HG03064 (cell line): Measurements from ENCODE around the gene RNASEH2B.

Experiments
- ATAC-seq: cut with Tn5 transposase; IDR thresholded peaks from one replicate; pipeline ENCODE4 v1.9.1; 2021; ENCODE audit warnings: low read depth; ENCODE audit not compliant: unreplicated experiment

Gene RNASEH2B

DNA sequence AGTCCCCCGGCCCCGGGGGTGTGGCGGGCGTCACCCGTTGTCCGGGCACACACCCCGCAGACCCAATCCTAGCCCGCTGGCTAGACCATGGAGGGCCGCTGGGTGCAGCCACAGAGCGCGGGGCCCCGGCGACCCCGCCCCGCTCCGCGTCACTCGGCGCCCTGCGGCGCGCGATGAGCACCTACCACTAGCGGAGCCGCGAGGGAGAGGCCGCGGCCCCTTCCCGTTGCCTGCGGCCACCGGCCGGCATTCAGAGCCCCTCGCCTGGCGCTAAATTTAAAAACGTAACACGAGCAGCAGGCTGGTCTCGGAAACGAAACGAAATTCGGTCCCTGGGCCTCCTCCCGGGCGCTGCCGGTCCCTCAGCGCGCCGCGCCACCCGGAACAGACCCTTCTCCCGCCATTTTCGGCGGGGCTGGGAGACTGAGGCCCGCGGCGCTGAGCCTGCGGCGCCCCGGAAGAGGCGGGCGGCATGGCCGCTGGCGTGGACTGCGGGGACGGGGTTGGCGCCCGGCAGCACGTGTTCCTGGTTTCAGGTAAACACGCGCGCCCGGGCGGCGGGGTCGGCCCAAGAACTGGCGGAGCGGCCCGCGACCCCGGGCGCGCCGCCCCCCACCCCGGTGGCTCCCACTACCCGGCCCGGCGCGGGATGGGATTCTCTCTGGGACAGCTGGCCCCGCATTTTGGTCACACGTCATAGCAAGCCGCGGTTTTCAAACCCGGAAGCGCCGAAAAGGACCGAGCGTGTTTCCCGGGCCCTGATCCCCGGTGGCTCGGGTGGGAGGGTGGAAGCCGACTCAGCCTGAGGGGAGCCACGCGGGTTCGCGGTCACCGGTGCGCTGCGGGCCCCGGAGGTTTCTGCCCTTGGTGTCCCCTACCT, at the start of gene RNASEH2B:
TSS of gene RNASEH2B (plus strand) at position 187 of the 880 bp plus-strand sequence. CDS start at position 473, 286 bp downstream.
- ATAC-seq, result peak; percentile 59

GRCh38 chr13:50864492-50864891, 45.1 kb upstream of the RNASEH2B start:
- ATAC-seq, result no peak

DNA sequence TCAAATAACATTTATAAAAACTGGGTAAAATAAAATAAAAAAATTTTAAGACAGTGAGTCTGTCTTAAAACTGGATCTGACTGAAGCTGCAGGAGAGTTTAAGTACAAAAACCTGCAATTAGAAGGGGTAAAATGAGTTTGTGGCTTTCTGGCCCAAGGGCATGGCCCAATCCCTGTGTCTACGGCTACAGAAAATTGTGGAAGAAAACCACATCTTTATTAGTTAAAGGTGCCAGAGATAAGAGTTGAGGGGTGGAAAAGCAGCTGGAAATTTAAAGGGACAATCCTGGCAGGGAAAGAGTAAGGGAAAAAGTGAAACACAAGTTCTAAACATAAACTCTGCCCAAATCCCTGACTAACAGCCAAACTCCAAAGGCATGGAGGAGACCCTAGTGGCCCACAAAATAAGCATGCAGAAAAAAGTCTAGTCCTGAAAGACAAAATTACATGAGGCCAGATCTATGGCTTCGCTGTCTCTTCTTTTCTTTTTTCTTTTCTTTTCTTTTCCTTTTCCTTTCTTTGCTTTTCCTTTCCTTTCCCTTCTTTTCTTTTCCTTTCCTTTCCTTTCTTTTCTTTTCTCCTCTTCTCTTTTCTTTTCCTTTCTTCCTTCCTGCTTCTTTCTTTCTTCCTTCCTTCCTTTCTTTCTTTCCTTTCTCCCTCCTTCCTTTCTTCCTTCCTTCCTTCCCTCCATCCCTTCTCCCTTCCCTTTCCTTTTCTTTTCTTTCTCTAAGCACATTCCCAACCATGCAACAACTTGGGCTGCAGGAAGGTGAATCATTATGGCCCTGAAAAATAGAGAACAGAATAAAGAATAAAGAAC, 42.6 kb upstream of the RNASEH2B start:
- no peak for ATAC-seq

DNA sequence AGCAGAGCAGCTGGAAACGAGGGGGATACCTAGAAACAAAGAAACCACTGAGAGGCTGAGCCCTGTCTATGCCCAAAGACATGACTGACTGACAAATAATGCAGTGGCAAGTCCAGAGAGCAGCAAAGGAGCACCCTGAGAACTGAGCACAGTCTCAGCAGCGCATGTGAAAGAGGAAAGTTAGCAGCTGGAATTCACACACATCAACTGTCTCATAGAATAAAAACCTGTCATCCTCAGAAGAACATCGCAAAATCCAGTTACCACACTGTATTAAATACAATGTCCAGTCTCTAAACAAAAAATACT, 42.0 kb upstream of the RNASEH2B start:
- no peak for ATAC-seq

GRCh38 chr13:50871405-50871804, 38.2 kb upstream of the RNASEH2B start:
- no peak for ATAC-seq

DNA sequence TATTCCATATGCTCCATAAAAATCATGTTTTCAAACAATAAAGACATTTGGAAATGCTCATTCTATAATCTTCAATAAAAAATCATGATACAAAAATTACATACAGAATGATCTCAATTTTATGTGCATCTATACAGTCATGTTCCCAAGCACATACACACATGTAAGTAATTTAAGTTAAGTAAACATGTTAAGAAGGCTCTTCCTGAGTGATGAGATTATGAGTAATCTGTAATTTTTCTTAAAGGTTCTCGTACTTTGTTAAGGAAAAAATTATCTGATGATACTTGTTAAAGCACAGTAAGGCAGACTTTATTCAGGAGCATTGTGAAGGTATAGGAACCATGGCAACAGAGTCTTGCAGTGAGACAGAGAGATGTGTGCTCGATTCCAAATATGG, 36.1 kb upstream of the RNASEH2B start:
- ATAC-seq, result no peak

GRCh38 chr13:50873991-50874390, 35.6 kb upstream of the RNASEH2B start:
- no peak for ATAC-seq

DNA sequence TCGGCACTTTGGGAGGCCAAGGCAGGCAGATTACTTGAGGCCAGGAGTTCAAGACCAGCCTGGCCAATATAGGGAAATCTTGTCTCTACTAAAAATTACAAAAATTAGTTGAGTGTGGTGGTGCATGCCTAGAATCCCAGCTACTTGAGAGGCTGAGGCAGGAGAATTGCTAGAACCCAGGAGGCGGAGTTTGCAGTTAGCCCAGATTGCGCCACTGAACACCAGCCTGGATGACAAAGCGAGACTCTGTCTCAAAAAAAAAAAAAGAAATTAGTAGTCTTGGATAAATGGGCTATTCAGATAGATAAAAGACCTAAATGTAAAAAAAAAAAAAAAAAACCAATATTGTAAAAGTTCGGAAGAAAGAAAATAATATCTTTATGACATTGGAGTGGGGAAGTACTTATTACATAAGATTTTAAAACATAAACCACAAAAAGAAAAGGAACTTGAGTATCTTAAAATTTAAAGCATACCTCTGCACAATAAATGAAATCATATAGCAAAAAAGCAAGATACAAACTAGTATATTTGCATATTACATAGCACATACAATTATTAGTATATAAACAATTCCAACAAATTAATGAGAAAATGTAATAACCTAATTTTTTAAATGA, 26.7 kb upstream of the RNASEH2B start:
- no peak for ATAC-seq

GRCh38 chr13:50883728-50884127, 25.9 kb upstream of the RNASEH2B start:
- no peak for ATAC-seq

GRCh38 chr13:50884265-50884664, 25.3 kb upstream of the RNASEH2B start:
- ATAC-seq, result no peak

DNA sequence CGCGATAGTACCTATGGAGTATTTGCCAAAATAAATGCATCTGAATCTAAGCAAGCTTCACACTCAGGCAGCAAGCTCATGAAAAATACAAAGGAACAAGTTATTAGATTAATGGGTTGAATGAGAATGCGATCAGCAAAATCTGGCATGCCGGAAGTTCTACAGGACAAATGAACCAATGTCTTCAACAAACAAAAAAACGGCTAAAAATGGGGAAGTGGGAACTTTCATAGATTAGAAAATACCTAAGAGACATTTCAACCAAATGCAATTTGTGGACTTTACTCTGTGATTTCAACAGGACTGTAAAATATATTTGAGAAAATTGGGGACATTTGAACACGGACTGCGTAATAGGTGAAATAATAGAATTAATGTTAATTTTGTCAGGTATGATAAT, 22.4 kb upstream of the RNASEH2B start:
- ATAC-seq, result no peak

DNA sequence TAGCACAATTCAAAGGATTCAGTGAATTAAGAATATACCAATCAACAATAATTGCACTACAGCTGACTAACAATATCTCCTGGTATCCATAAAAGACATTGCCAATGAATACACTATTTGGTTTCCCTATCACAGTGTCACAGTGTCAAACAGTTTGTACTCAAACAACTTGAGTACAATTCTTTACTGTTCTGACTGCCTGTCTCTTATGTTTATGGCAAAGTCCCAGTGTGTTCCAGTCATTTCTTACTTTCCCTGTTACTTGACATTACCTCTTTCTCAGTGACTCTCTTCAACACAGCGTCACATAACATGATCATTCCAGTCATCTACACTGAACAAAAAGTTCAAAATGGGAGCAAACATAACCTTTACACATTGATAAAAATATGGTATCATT, 21.2 kb upstream of the RNASEH2B start:
- no peak for ATAC-seq

- no peak for ATAC-seq
Measured at GRCh38 chr13:50889317-50889716, 20.3 kb upstream of the RNASEH2B start.

GRCh38 chr13:50891206-50891605, 18.4 kb upstream of the RNASEH2B start:
- ATAC-seq, result no peak

- no peak for ATAC-seq
Measured at GRCh38 chr13:50892210-50892944, 17.2 kb upstream of the RNASEH2B start.

DNA sequence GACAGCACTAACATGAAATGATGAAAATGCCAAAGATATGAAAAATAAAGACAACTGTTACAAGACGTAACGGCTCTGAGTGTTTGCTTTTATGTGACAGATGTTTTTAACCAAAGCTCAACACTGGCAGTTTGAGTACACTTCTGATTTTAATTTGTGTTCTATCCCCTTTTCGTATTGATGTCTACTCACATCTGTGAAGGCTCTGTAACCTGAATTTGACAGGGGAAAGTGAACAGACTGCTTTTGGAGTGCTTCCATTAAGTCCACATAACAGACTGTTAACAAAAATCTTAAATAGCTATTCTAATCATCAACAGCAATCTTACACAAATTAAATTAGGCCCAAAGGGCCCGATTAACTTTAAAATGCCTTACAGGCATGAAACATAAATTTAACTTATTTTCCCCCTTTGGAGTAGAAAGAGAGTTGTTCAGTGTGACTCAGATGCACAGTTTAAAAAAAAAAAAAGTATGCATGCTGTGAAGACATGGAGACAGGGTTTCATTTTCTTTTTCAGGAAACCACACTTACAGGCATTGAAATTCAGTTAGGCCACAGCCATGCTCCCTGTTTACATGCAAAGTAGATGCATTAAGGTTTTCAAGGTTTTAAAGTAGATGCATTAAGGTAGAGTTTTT, 16.3 kb upstream of the RNASEH2B start:
- ATAC-seq, result peak; percentile 73

GRCh38 chr13:50894012-50894411, 15.6 kb upstream of the RNASEH2B start:
- ATAC-seq, result no peak

GRCh38 chr13:50894504-50894903, 15.1 kb upstream of the RNASEH2B start:
- no peak for ATAC-seq

DNA sequence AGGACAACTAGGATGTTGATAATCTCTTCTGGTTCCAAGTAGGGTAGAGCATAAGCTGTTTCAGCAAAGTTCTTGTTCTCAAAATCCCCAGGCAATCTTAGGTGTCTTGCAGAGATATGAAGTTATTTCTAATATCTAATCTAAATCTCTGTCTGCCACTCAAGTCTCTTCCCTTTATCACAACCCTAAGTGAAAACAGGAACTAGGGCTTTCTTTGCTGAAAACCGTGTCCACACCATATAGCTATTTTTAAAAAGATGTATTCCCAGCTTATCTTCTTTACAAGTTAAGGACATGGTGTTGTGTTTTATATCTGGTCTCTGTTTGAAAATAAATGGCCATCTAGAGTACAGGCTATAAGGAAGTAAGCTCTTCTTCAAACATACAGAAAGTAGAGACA, 11.3 kb upstream of the RNASEH2B start:
- ATAC-seq, result no peak

DNA sequence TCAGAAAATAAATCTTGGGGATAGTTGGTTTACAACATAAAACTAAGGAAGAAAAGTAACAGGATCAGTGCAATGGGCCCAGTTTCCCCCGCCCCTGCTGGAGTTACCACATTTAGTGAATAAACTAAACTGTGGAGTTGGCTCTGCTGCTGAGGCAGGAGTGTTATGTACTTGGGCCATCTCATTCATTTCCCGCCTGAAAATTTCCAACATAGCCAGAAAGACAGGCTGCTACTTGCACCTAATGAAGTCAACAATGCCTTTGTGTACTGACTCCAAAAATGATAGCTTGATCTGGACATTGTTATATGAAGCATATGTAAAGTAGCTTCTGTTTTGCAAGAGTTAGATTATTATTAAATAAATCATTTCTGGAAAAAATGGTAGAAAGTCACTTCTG, 7.9 kb upstream of the RNASEH2B start:
- no peak for ATAC-seq
